ENCODE results near the gene IRS2. TPM values are rescaled to one million over a fixed set of nuclear protein-coding genes. Genes with fewer than 3 reads are reported as not detected.

Gene IRS2
- total and polyA plus RNA-seq, 2 experiments from 2014 or later, result 3.4 to 7.7 TPM

- peaks cover 62% of the 10 kb centered on the region for H3K27me3 ChIP-seq (replicated peaks; ENCODE audit: insufficient read depth)
Observed at GRCh38 chr13:109725297-109725696, 61.1 kb downstream of the IRS2 start.

GRCh38 chr13:109724603-109725002, 61.8 kb downstream of the IRS2 start:
- Histone ChIP-seq H3K4me1 (ENCODE audit: insufficient read depth) (no peaks in the 10 kb centered on the region), H3K36me3 (ENCODE audit: low read depth) (no peaks in the 10 kb centered on the region), H3K9me3 (ENCODE audit: low read depth) (no peaks in the 10 kb centered on the region), H3K4me3 (no peak overlapping the region), H3K79me2 (ENCODE audit: insufficient read depth) (no peaks in the 10 kb centered on the region), H3K27me3 (replicated peaks; ENCODE audit: insufficient read depth) (peaks cover 62% of the 10 kb centered on the region), H4K20me1 (ENCODE audit: insufficient read depth) (no peaks in the 10 kb centered on the region), H2AFZ (no peak overlapping the region), H3K9ac (no peak overlapping the region), H3K27ac (no peak overlapping the region), H3K9me2 (ENCODE audit: insufficient read depth) (no peaks in the 10 kb centered on the region), H3F3A (ENCODE audit: insufficient read depth) (no peaks in the 10 kb centered on the region), H3K4me2 (ENCODE audit: unreplicated experiment) (no peak overlapping the region)
- in situ Hi-C loops (cut with MboI), result no loop called here
- DNase-seq, result no peak
- WGBS, 2 experiments (ENCODE audit: low coverage in 1 of 2, low lambda C conversion rate in 2 of 2, missing lambda C conversion rate in 2 of 2), result 42 to 55% methylated on average over 6 of the region's 6 CpGs
- TF ChIP-seq EZH2phosphoT487 (IDR thresholded peaks at IDR 0.05; ENCODE audit: insufficient read depth, low read depth) (no peak), EZH2 (IDR thresholded peaks at IDR 0.05; ENCODE audit: insufficient read depth, poor library complexity, severe bottlenecking) (no peak)

More at GRCh38 chr13:109725297-109725696, 61.1 kb downstream of the IRS2 start:
- H3K9me3 ChIP-seq (ENCODE audit: low read depth), result no peaks in the 10 kb centered on the region
- no peaks in the 10 kb centered on the region for H3K36me3 ChIP-seq (ENCODE audit: low read depth)
- WGBS, 2 experiments (ENCODE audit: low coverage in 1 of 2, low lambda C conversion rate in 2 of 2, missing lambda C conversion rate in 2 of 2), result 15 to 21% methylated on average over 4 of the region's 4 CpGs
- H3F3A ChIP-seq (ENCODE audit: insufficient read depth), result no peaks in the 10 kb centered on the region
- no peak overlapping the region for H3K27ac ChIP-seq
- H3K9me2 ChIP-seq (ENCODE audit: insufficient read depth), result no peaks in the 10 kb centered on the region
- no peak overlapping the region for H3K4me3 ChIP-seq
- TF ChIP-seq EZH2 (IDR thresholded peaks at IDR 0.05; ENCODE audit: insufficient read depth, poor library complexity, severe bottlenecking) (no peak), EZH2phosphoT487 (IDR thresholded peaks at IDR 0.05; ENCODE audit: insufficient read depth, low read depth) (no peak)
- no peaks in the 10 kb centered on the region for H4K20me1 ChIP-seq (ENCODE audit: insufficient read depth)
- no peaks in the 10 kb centered on the region for H3K79me2 ChIP-seq (ENCODE audit: insufficient read depth)
- H2AFZ ChIP-seq, result no peak overlapping the region
- H3K4me2 ChIP-seq (ENCODE audit: unreplicated experiment), result no peak overlapping the region
- H3K4me1 ChIP-seq (ENCODE audit: insufficient read depth), result no peaks in the 10 kb centered on the region
- H3K9ac ChIP-seq, result no peak overlapping the region
- no peak for DNase-seq
- in situ Hi-C loops (cut with MboI), result no loop called here

DNA sequence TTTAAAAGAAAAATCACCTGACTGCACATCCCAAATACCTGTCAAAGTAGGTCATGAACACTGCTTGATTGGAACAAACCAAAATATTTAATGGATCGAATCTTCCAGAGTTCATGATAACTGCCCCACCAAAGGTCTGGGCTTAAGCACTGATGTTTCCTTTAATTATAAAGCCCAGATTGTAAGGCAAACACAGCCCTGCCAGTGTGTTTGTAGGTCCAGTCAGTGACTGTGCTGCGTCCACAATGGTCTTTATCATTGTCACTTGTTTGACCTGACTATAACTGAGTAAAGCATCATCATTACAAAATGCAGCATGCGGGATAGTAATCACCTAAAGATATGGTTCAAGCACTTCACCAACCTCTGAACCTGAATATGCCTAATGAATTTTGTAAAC, 63.3 kb downstream of the IRS2 start:
- in situ Hi-C loops (cut with MboI), result no loop called here
- Histone ChIP-seq H3K9me2 (ENCODE audit: insufficient read depth) (no peaks in the 10 kb centered on the region), H3F3A (ENCODE audit: insufficient read depth) (no peaks in the 10 kb centered on the region), H3K9ac (no peak overlapping the region), H3K9me3 (ENCODE audit: low read depth) (no peaks in the 10 kb centered on the region), H3K27me3 (replicated peaks; ENCODE audit: insufficient read depth) (peaks cover 58% of the 10 kb centered on the region), H2AFZ (no peak overlapping the region), H4K20me1 (ENCODE audit: insufficient read depth) (no peaks in the 10 kb centered on the region), H3K4me3 (no peak overlapping the region), H3K36me3 (ENCODE audit: low read depth) (no peaks in the 10 kb centered on the region), H3K79me2 (ENCODE audit: insufficient read depth) (no peaks in the 10 kb centered on the region), H3K4me1 (ENCODE audit: insufficient read depth) (no peaks in the 10 kb centered on the region), H3K27ac (no peak overlapping the region), H3K4me2 (ENCODE audit: unreplicated experiment) (no peak overlapping the region)
- DNase-seq, result no peak
- TF ChIP-seq EZH2phosphoT487 (IDR thresholded peaks at IDR 0.05; ENCODE audit: insufficient read depth, low read depth) (no peak), EZH2 (IDR thresholded peaks at IDR 0.05; ENCODE audit: insufficient read depth, poor library complexity, severe bottlenecking) (no peak)
- 21 to 23% methylated on average over 3 of the region's 3 CpGs for WGBS, 2 experiments (ENCODE audit: low coverage in 1 of 2, low lambda C conversion rate in 2 of 2, missing lambda C conversion rate in 2 of 2)

DNA sequence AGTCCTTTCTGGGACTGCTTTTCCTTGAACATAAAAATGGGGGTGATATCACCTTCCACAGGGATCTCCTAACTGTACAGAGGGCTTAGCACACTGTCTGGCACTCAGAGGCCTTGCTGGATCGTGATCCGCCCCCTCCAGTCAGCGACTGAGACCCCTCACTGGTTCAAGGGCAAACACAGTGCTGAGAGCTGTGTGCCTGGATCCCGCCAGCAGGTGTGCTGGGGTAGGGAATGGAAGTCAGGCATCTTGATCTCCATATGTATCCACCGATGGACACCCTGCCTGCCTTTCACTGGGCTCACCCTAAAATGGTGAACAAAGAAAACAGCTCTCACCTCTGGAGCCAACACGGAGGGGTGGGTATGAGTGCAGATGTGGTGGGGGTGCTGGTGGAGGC, 64.3 kb downstream of the IRS2 start:
- Histone ChIP-seq H3K9me3 (ENCODE audit: low read depth) (no peaks in the 10 kb centered on the region), H3F3A (ENCODE audit: insufficient read depth) (no peaks in the 10 kb centered on the region), H3K79me2 (ENCODE audit: insufficient read depth) (no peaks in the 10 kb centered on the region), H3K9ac (no peak overlapping the region), H3K4me2 (ENCODE audit: unreplicated experiment) (no peak overlapping the region), H2AFZ (no peak overlapping the region), H4K20me1 (ENCODE audit: insufficient read depth) (no peaks in the 10 kb centered on the region), H3K27ac (no peak overlapping the region), H3K4me1 (ENCODE audit: insufficient read depth) (no peaks in the 10 kb centered on the region), H3K9me2 (ENCODE audit: insufficient read depth) (no peaks in the 10 kb centered on the region), H3K27me3 (replicated peaks; ENCODE audit: insufficient read depth) (peaks cover 49% of the 10 kb centered on the region), H3K4me3 (no peak overlapping the region), H3K36me3 (ENCODE audit: low read depth) (no peaks in the 10 kb centered on the region)
- in situ Hi-C loops (cut with MboI), result no loop called here
- TF ChIP-seq EZH2 (IDR thresholded peaks at IDR 0.05; ENCODE audit: insufficient read depth, poor library complexity, severe bottlenecking) (no peak), EZH2phosphoT487 (IDR thresholded peaks at IDR 0.05; ENCODE audit: insufficient read depth, low read depth) (no peak)
- DNase-seq, result no peak
- 47 to 48% methylated on average over 6 of the region's 6 CpGs for WGBS, 2 experiments (ENCODE audit: low coverage in 1 of 2, low lambda C conversion rate in 2 of 2, missing lambda C conversion rate in 2 of 2)

DNA sequence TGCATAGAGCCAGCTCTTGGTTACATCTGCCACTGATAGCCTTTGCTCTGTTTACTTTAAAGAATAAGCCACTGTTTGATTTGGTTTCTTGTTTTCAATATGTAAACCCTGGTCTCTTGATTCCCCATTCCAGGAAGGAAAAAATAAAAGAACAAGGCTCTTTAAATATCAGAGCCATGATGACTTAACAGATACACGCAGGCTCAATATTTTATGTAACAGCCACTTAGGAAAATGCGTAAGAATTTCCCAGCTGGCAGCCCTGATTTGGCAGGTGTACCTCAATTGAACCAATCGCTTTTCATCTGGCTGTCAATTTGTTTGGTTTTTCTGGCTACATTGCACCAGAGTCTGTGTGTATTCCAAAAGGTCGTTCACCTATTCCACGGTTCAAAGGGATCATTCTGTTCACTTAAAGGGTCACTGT, 65.6 kb downstream of the IRS2 start:
- DNase-seq, result no peak
- Histone ChIP-seq H3K9me2 (ENCODE audit: insufficient read depth) (no peaks in the 10 kb centered on the region), H3K9me3 (ENCODE audit: low read depth) (no peaks in the 10 kb centered on the region), H2AFZ (no peak overlapping the region), H3K79me2 (ENCODE audit: insufficient read depth) (no peaks in the 10 kb centered on the region), H3F3A (ENCODE audit: insufficient read depth) (no peaks in the 10 kb centered on the region), H3K4me1 (ENCODE audit: insufficient read depth) (no peaks in the 10 kb centered on the region), H3K27me3 (replicated peaks; ENCODE audit: insufficient read depth) (peaks cover 49% of the 10 kb centered on the region), H3K4me3 (no peak overlapping the region), H3K9ac (no peak overlapping the region), H3K36me3 (ENCODE audit: low read depth) (no peaks in the 10 kb centered on the region), H4K20me1 (ENCODE audit: insufficient read depth) (no peaks in the 10 kb centered on the region), H3K4me2 (ENCODE audit: unreplicated experiment) (no peak overlapping the region), H3K27ac (no peak overlapping the region)
- WGBS, 2 experiments (ENCODE audit: low coverage in 1 of 2, low lambda C conversion rate in 2 of 2, missing lambda C conversion rate in 2 of 2), result 39 to 51% methylated on average over 5 of the region's 5 CpGs
- TF ChIP-seq EZH2 (IDR thresholded peaks at IDR 0.05; ENCODE audit: insufficient read depth, poor library complexity, severe bottlenecking) (no peak), EZH2phosphoT487 (IDR thresholded peaks at IDR 0.05; ENCODE audit: insufficient read depth, low read depth) (no peak)
- in situ Hi-C loops (cut with MboI), result no loop called here
